AG20443 (cell line): ENCODE measurements around the gene CCDC122.
"Not testable (repeated sequence)": the region's sequence is repeated elsewhere in the genome, so short reads cannot be mapped to it uniquely, and the experiment has no call there.

ENCODE experiments used
- DNase-seq: peaks from one replicate; pipeline ENCODE4 v3.0.0; 2012; ENCODE audit warnings: low spot score, mixed read lengths

CCDC122 gene

GRCh38 chr13:43877326-43877725, 2.2 kb downstream of the CCDC122 start:
- no peak for DNase-seq

- no peak for DNase-seq
These were observed 3.2 kb downstream of the CCDC122 start for GRCh38 chr13:43876366-43876765.

DNA sequence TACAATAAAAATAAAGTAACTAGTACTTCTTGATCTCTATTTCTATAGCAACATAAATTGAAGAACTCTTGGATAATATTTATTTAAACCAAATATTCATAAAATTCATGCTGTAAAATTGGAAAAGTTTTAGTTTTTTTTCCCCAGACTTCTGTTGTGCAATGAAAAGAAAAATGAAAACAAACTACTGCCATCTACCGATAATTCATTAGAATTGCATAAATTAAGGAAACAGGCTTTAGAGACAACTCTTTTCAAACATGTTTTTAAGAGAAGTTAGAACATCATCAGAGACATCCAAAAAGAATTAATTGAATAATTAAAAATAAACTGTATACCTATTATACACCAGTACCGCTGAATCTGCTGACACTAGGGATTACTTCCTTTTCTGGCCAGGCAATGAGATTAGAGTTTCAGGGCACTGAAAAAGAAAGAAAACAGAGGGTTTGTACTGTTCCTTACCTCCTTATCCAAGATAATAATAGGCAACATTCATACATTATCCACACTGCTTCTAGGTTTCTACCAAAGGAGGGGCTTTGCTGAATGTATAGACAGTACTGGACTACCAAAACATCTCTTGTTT, 4.9 kb downstream of the CCDC122 start:
- peak; percentile 16 for DNase-seq

GRCh38 chr13:43872181-43872580, 7.4 kb downstream of the CCDC122 start:
- no peak for DNase-seq

- DNase-seq: peak; percentile 28
These were observed 13.6 kb downstream of the CCDC122 start for GRCh38 chr13:43865892-43866291.

GRCh38 chr13:43864921-43865320, 14.6 kb downstream of the CCDC122 start:
- no peak for DNase-seq

DNA sequence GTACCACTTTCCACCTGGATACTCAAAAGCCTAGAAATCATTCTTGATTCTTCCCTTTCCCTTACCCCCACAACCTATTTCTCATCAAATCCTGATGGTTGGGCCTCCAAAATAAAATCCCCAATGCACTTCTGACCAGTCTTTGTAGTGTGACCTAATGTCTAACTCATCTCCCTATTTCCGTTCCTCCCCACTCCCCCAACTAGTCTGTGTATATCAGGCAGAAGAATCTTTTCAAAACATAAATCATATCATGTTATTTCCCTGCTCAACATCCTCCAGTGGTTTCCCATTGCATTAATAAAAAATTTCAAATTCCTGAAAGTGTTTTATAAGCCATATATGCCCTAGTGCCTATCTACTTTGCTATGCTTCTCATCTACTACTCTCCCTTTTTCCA, 17.7 kb downstream of the CCDC122 start:
- no peak for DNase-seq

GRCh38 chr13:43852923-43853404, 26.6 kb downstream of the CCDC122 start:
- no peak for DNase-seq

GRCh38 chr13:43850873-43851272, 28.7 kb downstream of the CCDC122 start:
- DNase-seq: no peak

DNA sequence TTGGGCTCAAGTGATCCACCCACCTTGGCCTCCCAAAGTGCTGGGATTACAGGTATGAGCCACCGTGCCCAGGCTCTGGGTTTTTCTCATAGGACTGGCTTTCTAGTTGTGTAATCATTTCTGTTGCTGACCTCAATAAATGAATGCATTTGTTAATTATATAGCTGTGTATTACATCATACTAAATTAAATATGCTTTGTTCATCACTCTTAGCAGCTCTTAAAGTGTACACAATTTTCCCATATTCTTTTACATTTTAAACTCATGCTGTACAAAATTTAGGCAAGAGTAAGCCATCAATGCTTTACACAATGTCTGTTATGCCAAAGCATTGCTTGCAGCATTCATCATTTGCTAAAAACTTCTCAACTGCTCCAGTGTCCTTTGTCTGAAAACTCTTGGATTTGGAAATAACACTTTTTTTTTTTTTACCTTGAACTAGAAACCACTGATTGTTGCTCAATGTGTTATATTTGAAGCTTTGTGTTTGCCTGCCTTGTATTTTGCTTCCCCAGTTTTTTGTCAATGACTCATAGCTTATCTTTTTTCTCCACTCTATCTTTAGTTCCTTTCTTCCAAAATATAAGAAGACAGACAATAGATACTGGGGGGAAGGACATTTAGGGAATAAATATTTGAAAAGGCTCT, 31.4 kb downstream of the CCDC122 start:
- DNase-seq: peak; percentile 53

DNA sequence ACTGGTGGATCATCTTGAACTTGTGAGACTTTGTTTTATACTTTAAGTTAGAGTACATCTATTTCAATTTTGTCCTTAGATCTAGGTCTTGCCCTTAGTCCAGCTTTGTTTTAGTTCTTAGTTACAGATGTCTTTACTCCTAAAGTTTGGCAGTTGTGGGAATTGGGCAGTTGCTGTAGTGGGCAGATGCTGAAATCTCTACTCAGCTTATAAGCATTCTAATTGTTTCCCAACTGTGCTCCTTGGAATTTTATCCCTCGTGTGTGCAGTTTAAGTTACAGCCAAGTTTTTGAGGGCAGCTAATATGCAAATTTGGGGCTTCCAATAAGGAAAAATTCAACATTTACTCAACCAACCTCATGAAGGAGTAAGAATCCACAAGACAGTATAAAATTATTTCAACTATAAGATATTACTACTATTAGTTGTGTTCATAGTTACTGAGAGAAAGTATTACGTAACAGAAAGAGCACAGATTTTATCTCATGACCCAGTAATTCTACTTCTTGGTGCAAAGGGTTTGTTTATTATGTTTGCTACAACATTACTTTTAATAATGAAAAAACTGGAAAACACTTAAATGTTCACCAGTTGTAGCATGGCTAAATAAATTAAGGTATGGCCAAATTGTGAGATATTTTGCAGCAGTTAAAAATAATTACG, 32.9 kb downstream of the CCDC122 start:
- DNase-seq: peak; percentile 59

GRCh38 chr13:43838909-43839308, 40.6 kb downstream of the CCDC122 start:
- DNase-seq: peak; percentile 77

DNA sequence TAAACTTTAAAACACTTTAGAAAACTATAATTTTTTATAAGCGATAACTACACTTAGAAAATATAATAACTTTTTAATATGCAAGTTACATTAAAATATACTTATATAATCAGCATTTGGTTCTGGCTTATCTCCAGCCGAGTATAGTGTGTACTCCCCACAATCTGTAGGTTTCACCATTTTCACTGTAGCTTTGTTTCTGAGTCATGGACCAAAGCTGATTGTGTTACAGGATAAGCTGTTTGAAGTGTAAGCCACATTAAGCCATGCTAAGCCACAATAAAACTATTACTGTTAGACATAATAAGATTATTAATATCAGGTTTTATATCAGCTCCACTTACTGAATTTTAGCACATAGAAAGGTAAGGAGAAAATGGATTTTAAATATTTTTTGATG, 43.8 kb downstream of the CCDC122 start:
- DNase-seq: no peak

- DNase-seq: no peak
These were observed 48.5 kb downstream of the CCDC122 start for GRCh38 chr13:43831088-43831487.

GRCh38 chr13:43830497-43830881, 49.1 kb downstream of the CCDC122 start:
- peak; percentile 69 for DNase-seq

GRCh38 chr13:43824656-43825055, 54.9 kb downstream of the CCDC122 start:
- not testable (repeated sequence) for DNase-seq

- DNase-seq: no peak
These were observed 56.6 kb downstream of the CCDC122 start for GRCh38 chr13:43822969-43823368.

GRCh38 chr13:43816401-43816889, 63.1 kb downstream of the CCDC122 start:
- no peak for DNase-seq

GRCh38 chr13:43815204-43815603, 64.3 kb downstream of the CCDC122 start:
- DNase-seq: peak; percentile 66

- no peak for DNase-seq
These were observed 70.9 kb downstream of the CCDC122 start for GRCh38 chr13:43808676-43809075.

DNA sequence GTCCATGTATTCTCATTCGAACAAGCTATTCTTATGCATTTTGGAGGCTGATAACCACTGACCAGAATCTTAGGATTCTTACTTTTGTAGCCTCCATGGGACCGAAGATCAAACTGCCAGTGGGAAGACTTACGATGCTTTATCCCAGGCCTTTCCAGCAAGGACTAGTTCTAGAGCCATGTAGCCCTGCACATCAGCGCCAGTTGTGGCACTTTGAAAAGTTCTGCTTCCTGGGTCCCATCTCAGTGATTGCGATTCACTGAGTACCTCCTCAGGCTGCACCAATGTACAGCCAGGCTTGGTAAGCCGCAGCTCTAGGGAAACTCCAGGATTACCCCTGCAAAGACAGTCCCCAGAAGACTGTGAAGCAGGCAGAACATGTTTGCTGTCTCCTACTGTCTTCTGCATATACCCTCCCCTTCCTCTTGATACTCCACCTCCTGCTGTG, 73.8 kb downstream of the CCDC122 start:
- DNase-seq: no peak

- peak; percentile 80 for DNase-seq
These were observed 74.5 kb downstream of the CCDC122 start for GRCh38 chr13:43805071-43805468.

DNA sequence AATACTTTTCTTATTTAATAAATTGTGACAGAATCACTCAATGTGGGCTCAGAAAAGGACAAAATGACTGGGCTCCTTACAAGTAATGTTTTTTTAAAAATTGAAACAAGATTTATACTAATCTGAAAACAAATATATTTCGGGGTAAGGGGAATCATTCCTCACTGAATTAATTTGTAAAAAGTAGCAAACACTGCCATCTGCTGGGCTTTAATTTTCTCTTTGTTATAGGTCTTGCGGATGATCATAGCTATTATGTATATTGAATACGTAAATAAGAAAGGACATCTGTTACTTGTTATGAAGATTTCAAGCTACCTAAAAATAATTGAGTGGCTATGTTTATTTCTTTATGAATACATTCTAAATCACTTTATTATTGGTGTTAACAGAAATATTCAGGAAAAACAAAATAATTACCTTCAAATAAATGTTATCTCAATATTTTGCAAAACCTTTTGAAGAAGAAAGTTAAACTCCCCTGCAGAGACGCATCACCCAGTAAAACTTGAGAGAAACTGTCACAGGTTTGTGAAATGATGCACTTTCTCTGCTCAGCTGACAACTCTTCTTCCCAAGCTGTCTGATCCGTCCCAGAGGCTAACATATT, 75.0 kb downstream of the CCDC122 start:
- DNase-seq: peak; percentile 30
